Neural cell (in vitro differentiated cells): ENCODE measurements around the gene SLIT3. TPM values are rescaled to one million over a fixed set of nuclear protein-coding genes. Genes with fewer than 3 reads are reported as not detected.

Source experiments
- H2AFZ ChIP-seq: fragments of 200-600, 300-800 bp; sonication (generic), shearing (Covaris generic); 2 replicates; pipeline ENCODE4 v1.6.0; 2014; ENCODE audit warnings: low read depth, mild to moderate bottlenecking, antibody characterized with exemption, low read length, moderate library complexity
- H3F3A ChIP-seq: fragments of 200-600 bp; shearing (Covaris generic); 2 replicates; pipeline ENCODE4 v1.6.1; 2016; ENCODE audit warnings: mild to moderate bottlenecking, moderate library complexity, mixed read lengths, antibody characterized with exemption, low read length; ENCODE audit not compliant: insufficient read depth, poor library complexity, severe bottlenecking
- H3K27ac ChIP-seq: fragments of 200-600, 300-800 bp; sonication (generic), shearing (Covaris generic); 2 replicates; pipeline ENCODE4 v1.5.1; 2014; ENCODE audit warnings: mild to moderate bottlenecking, low read length, moderate library complexity
- H3K27me3 ChIP-seq: fragments of 300-800, 200-600 bp; sonication (generic), shearing (Covaris generic); 2 replicates; pipeline ENCODE4 v1.6.0; 2014; ENCODE audit warnings: mild to moderate bottlenecking, low read depth, low read length, moderate library complexity; ENCODE audit not compliant: insufficient read depth
- H3K36me3 ChIP-seq: fragments of 300-800, 200-600 bp; sonication (generic), shearing (Covaris generic); 2 replicates; pipeline ENCODE4 v1.5.1; 2014; ENCODE audit warnings: mild to moderate bottlenecking, antibody characterized with exemption, low read length, moderate library complexity; ENCODE audit not compliant: insufficient read depth
- H3K4me2 ChIP-seq: fragments of 300-800, 200-600 bp; sonication (generic), shearing (Covaris generic); 2 replicates; pipeline ENCODE4 v1.6.0; 2014; ENCODE audit warnings: mild to moderate bottlenecking, low read length
- H3K4me3 ChIP-seq: fragments of 300-800, 200-600 bp; sonication (generic), shearing (Covaris generic); 2 replicates; pipeline ENCODE4 v1.5.1; 2014; ENCODE audit warnings: mild to moderate bottlenecking, low read length, moderate library complexity
- H3K79me2 ChIP-seq: fragments of 200-600 bp; shearing (Covaris generic); replicated peaks from 2 replicates; pipeline ENCODE4 v1.6.0; 2014; ENCODE audit warnings: mild to moderate bottlenecking, low read length, moderate library complexity; ENCODE audit not compliant: insufficient read depth
- H3K9ac ChIP-seq: fragments of 300-800, 200-600 bp; sonication (generic), shearing (Covaris generic); 2 replicates; pipeline ENCODE4 v1.6.1; 2016; ENCODE audit warnings: mild to moderate bottlenecking, low read length, mixed read lengths
- H3K9me2 ChIP-seq: fragments of 200-600 bp; shearing (Covaris generic); 2 replicates; pipeline ENCODE4 v1.6.1; 2016; ENCODE audit warnings: mild to moderate bottlenecking, low read length, mixed read lengths; ENCODE audit not compliant: insufficient read depth
- H3K9me3 ChIP-seq: fragments of 200-600, 300-800 bp; sonication (generic), shearing (Covaris generic); 2 replicates; pipeline ENCODE4 v1.6.1; 2016; ENCODE audit warnings: mild to moderate bottlenecking, mixed run types, low read length, moderate library complexity, mixed read lengths
- H4K20me1 ChIP-seq: fragments of 200-600 bp; shearing (Covaris generic); 2 replicates; pipeline ENCODE4 v1.6.1; 2016; ENCODE audit warnings: mild to moderate bottlenecking, mixed run types; ENCODE audit not compliant: insufficient read depth
- EP300 ChIP-seq: fragments of 450-650 bp; conservative IDR thresholded peaks from 2 replicates; pipeline ENCODE4 v1.6.1; 2014; ENCODE audit warnings: antibody characterized with exemption, mild to moderate bottlenecking, moderate library complexity; ENCODE audit not compliant: poor library complexity, severe bottlenecking
- EZH2 ChIP-seq: fragments of 200-600, 300-800 bp; shearing (Covaris generic), sonication (generic); IDR thresholded peaks from 2 replicates; pipeline ENCODE4 v1.6.1; 2014; ENCODE audit warnings: antibody characterized with exemption, low read length, borderline replicate concordance, mild to moderate bottlenecking; ENCODE audit not compliant: insufficient read depth, poor library complexity, severe bottlenecking
- MXI1 ChIP-seq: fragments of 450-650 bp; conservative IDR thresholded peaks from 2 replicates; pipeline ENCODE4 v1.6.1; 2014; ENCODE audit warnings: antibody characterized with exemption, mild to moderate bottlenecking; ENCODE audit not compliant: poor library complexity, severe bottlenecking
- POLR2AphosphoS5 ChIP-seq: IDR thresholded peaks from 2 replicates; pipeline ENCODE4 v1.6.1; 2012
- RAD21 ChIP-seq: fragments of 450-650 bp; conservative IDR thresholded peaks from 2 replicates; pipeline ENCODE4 v1.6.1; 2014; ENCODE audit warnings: antibody characterized with exemption, mild to moderate bottlenecking, moderate library complexity
- SMC3 ChIP-seq: fragments of 450-650 bp; conservative IDR thresholded peaks from 2 replicates; pipeline ENCODE4 v1.6.1; 2014; ENCODE audit warnings: antibody characterized with exemption, mild to moderate bottlenecking, moderate library complexity; ENCODE audit not compliant: poor library complexity
- TAF1 ChIP-seq: IDR thresholded peaks from 2 replicates; pipeline ENCODE4 v1.6.1; 2012; ENCODE audit warnings: low read depth
- polyA plus RNA-seq: library from polyadenylated mRNA; depleted of rRNA; stranded (reverse); fragments of >200 nt; gene quantifications from 2 replicates; pipeline ENCODE4 v1.2.3, GENCODE V29; 2014
- TF ChIP-seq, protein P1 (sequence below): IDR thresholded peaks from 2 replicates; pipeline ENCODE4 v1.6.1; 2012; ENCODE audit warnings: borderline replicate concordance
- TF ChIP-seq, protein P2 (sequence below): fragments of 450-650 bp; IDR thresholded peaks from 2 replicates; pipeline ENCODE4 v1.5.1; 2014; ENCODE audit warnings: antibody characterized with exemption, mild to moderate bottlenecking, moderate library complexity; ENCODE audit not compliant: poor library complexity, severe bottlenecking

The SLIT3 gene
- polyA plus RNA-seq, 1 donor from 2014 or later: 1.2 TPM

DNA sequence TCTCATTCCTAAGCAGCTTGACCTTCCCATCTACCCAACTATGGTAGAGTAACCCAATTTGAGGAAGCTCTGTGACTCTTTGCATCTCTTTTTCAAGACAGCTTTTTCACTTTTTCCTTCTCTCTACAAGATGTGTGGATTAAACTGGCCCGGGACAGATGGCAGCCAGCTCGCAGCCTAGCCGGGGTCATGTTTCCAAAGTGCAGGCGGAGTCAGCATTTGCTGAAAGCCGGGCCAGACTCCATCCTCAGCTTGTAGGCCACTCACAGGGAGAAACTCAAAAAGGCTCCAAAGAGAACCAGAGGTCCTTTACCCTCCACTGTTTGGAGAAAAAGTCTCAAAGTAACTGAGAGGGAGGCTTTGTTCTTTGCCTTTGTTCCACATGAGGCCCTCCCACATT lies 435.0 kb downstream of the SLIT3 start:
- TF ChIP-seq, protein P1, sequence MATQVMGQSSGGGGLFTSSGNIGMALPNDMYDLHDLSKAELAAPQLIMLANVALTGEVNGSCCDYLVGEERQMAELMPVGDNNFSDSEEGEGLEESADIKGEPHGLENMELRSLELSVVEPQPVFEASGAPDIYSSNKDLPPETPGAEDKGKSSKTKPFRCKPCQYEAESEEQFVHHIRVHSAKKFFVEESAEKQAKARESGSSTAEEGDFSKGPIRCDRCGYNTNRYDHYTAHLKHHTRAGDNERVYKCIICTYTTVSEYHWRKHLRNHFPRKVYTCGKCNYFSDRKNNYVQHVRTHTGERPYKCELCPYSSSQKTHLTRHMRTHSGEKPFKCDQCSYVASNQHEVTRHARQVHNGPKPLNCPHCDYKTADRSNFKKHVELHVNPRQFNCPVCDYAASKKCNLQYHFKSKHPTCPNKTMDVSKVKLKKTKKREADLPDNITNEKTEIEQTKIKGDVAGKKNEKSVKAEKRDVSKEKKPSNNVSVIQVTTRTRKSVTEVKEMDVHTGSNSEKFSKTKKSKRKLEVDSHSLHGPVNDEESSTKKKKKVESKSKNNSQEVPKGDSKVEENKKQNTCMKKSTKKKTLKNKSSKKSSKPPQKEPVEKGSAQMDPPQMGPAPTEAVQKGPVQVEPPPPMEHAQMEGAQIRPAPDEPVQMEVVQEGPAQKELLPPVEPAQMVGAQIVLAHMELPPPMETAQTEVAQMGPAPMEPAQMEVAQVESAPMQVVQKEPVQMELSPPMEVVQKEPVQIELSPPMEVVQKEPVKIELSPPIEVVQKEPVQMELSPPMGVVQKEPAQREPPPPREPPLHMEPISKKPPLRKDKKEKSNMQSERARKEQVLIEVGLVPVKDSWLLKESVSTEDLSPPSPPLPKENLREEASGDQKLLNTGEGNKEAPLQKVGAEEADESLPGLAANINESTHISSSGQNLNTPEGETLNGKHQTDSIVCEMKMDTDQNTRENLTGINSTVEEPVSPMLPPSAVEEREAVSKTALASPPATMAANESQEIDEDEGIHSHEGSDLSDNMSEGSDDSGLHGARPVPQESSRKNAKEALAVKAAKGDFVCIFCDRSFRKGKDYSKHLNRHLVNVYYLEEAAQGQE: no peak
- TF ChIP-seq EZH2 (no peak), TAF1 (no peak), RAD21 (no peak), MXI1 (no peak), EP300 (no peak), POLR2AphosphoS5 (no peak), SMC3 (no peak)
- TF ChIP-seq, protein P2, sequence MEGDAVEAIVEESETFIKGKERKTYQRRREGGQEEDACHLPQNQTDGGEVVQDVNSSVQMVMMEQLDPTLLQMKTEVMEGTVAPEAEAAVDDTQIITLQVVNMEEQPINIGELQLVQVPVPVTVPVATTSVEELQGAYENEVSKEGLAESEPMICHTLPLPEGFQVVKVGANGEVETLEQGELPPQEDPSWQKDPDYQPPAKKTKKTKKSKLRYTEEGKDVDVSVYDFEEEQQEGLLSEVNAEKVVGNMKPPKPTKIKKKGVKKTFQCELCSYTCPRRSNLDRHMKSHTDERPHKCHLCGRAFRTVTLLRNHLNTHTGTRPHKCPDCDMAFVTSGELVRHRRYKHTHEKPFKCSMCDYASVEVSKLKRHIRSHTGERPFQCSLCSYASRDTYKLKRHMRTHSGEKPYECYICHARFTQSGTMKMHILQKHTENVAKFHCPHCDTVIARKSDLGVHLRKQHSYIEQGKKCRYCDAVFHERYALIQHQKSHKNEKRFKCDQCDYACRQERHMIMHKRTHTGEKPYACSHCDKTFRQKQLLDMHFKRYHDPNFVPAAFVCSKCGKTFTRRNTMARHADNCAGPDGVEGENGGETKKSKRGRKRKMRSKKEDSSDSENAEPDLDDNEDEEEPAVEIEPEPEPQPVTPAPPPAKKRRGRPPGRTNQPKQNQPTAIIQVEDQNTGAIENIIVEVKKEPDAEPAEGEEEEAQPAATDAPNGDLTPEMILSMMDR: no peak
- H3K27ac ChIP-seq: no peak overlapping the region
- no peaks in the 10 kb centered on the region for H3K27me3 ChIP-seq
- H3K9ac ChIP-seq: no peak overlapping the region
- no peak overlapping the region for H3K4me3 ChIP-seq
- no peaks in the 10 kb centered on the region for H3K9me3 ChIP-seq
- H3K4me2 ChIP-seq: no peak overlapping the region
- no peaks in the 10 kb centered on the region for H4K20me1 ChIP-seq
- no peaks in the 10 kb centered on the region for H3F3A ChIP-seq
- no peaks in the 10 kb centered on the region for H3K79me2 ChIP-seq
- H2AFZ ChIP-seq: no peak overlapping the region
- H3K9me2 ChIP-seq: no peaks in the 10 kb centered on the region
- no peaks in the 10 kb centered on the region for H3K36me3 ChIP-seq

DNA sequence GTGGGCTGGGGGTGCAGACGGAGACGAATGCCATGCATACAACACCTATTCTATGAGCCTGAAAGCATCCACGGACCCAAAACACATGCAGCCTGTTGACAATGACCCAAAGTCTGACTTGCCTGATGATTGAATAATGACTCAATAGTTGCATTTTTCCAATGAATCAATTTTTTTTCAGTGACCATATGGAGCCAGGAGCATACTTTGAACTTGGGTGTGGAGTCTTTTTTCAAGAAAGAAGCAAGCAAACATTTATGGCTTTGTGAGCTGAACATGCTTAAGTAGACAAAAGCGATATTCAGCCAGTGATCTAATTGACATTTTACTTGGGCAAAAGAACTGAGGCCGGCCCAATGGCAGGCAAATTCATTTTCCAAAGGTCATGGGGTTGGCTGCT lies 437.9 kb downstream of the SLIT3 start:
- no peaks in the 10 kb centered on the region for H3K9me3 ChIP-seq
- no peak overlapping the region for H3K4me2 ChIP-seq

DNA sequence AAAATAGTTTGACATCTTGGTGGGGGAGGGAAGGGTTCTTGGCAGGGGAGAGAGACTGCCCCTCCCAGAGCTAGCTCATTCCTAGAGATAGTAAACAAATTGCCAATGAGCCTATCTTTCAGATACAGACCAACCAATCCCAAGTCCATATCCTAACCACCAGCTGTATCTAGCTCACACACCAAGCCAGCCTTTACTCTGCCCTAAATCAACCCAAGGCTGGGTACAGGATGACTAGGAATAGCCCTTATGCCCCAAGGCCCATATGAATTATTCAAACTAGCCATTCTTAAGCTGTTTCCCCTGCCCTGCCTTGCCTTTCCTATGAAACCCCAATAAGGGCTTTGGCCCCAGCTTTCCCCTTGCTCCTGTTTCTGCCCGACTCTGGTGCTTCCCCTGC lies 440.4 kb downstream of the SLIT3 start:
- Histone ChIP-seq H3K9me3 (no peaks in the 10 kb centered on the region), H3K79me2 (no peaks in the 10 kb centered on the region), H3K27me3 (no peaks in the 10 kb centered on the region), H2AFZ (no peak overlapping the region), H3K9me2 (no peaks in the 10 kb centered on the region), H3F3A (no peaks in the 10 kb centered on the region), H3K27ac (no peak overlapping the region), H4K20me1 (no peaks in the 10 kb centered on the region), H3K4me3 (no peak overlapping the region), H3K36me3 (no peaks in the 10 kb centered on the region), H3K4me2 (no peak overlapping the region), H3K9ac (no peak overlapping the region)
- TF ChIP-seq SMC3 (no peak), EP300 (no peak), TAF1 (no peak), POLR2AphosphoS5 (no peak), EZH2 (no peak), MXI1 (no peak), RAD21 (no peak)
- TF ChIP-seq, protein P2: no peak
- TF ChIP-seq, protein P1: no peak

More for the DNA sequence above, 437.9 kb downstream of the SLIT3 start:
- TF ChIP-seq EZH2: no peak
- no peak for TF ChIP-seq SMC3
- no peaks in the 10 kb centered on the region for H3F3A ChIP-seq
- H3K27ac ChIP-seq: no peak overlapping the region
- H3K9me2 ChIP-seq: no peaks in the 10 kb centered on the region
- H2AFZ ChIP-seq: no peak overlapping the region
- no peaks in the 10 kb centered on the region for H3K79me2 ChIP-seq
- H3K36me3 ChIP-seq: no peaks in the 10 kb centered on the region
- no peak overlapping the region for H3K4me3 ChIP-seq
- no peaks in the 10 kb centered on the region for H3K27me3 ChIP-seq
- H4K20me1 ChIP-seq: no peaks in the 10 kb centered on the region
- no peak overlapping the region for H3K9ac ChIP-seq
